D341Med (cell line): Measurements from ENCODE around the gene KIAA0825.
"Not testable (repeated sequence)": the region's sequence is repeated elsewhere in the genome, so short reads cannot be mapped to it uniquely, and the experiment has no call there.

Experiments used
- DNase-seq: peaks from one replicate; pipeline ENCODE4 v3.0.0; 2012; ENCODE audit warnings: low spot score

KIAA0825 gene

GRCh38 chr5:94577466-94578245 is 40.7 kb downstream of the KIAA0825 start:
- no peak for DNase-seq

- DNase-seq, result no peak
Measured at GRCh38 chr5:94575196-94575595, 43.2 kb downstream of the KIAA0825 start.

- not testable (repeated sequence) for DNase-seq
Measured at GRCh38 chr5:94573349-94573748, 45.1 kb downstream of the KIAA0825 start.

- no peak for DNase-seq
Measured at GRCh38 chr5:94571415-94571814, 47.0 kb downstream of the KIAA0825 start.

GRCh38 chr5:94564812-94565211 is 53.6 kb downstream of the KIAA0825 start:
- no peak for DNase-seq

- DNase-seq, result no peak
Measured at GRCh38 chr5:94562327-94562971, 56.0 kb downstream of the KIAA0825 start.

- no peak for DNase-seq
Measured at GRCh38 chr5:94558028-94558427, 60.4 kb downstream of the KIAA0825 start.

GRCh38 chr5:94551858-94552257 is 66.5 kb downstream of the KIAA0825 start:
- DNase-seq, result no peak

- no peak for DNase-seq
Measured at GRCh38 chr5:94545870-94546625, 72.4 kb downstream of the KIAA0825 start.

GRCh38 chr5:94544875-94545547 is 73.4 kb downstream of the KIAA0825 start:
- no peak for DNase-seq

- DNase-seq, result no peak
Measured at GRCh38 chr5:94544031-94544650, 74.3 kb downstream of the KIAA0825 start.

GRCh38 chr5:94540856-94541494 is 77.4 kb downstream of the KIAA0825 start:
- DNase-seq, result no peak

GRCh38 chr5:94538260-94538659 is 80.1 kb downstream of the KIAA0825 start:
- no peak for DNase-seq

GRCh38 chr5:94526706-94527105 is 91.7 kb downstream of the KIAA0825 start:
- DNase-seq, result no peak

- peak; percentile 41 for DNase-seq
Measured at GRCh38 chr5:94524841-94525697, 93.3 kb downstream of the KIAA0825 start.

- no peak for DNase-seq
Measured at GRCh38 chr5:94523018-94523417, 95.4 kb downstream of the KIAA0825 start.

- no peak for DNase-seq
Measured at GRCh38 chr5:94522117-94522516, 96.3 kb downstream of the KIAA0825 start.

- DNase-seq, result no peak
Measured at GRCh38 chr5:94517490-94518488, 100.6 kb downstream of the KIAA0825 start.

- no peak for DNase-seq
Measured at GRCh38 chr5:94516148-94516547, 102.3 kb downstream of the KIAA0825 start.
